GM21526 (cell line): Measurements from ENCODE around the gene FOXO6.

Experiments
- ATAC-seq: cut with Tn5 transposase; IDR thresholded peaks from one replicate; pipeline ENCODE4 v1.9.1; 2021; ENCODE audit warnings: moderate library complexity; ENCODE audit not compliant: unreplicated experiment, low FRiP score

FOXO6 gene

GRCh38 chr1:41349361-41350054, 11.7 kb upstream of the FOXO6 start:
- no peak for ATAC-seq

GRCh38 chr1:41350055-41350378, 11.2 kb upstream of the FOXO6 start:
- ATAC-seq, result no peak

- ATAC-seq, result no peak
These were observed 9.7 kb upstream of the FOXO6 start for GRCh38 chr1:41351262-41352151.

- ATAC-seq, result no peak
These were observed 7.5 kb upstream of the FOXO6 start for GRCh38 chr1:41353744-41354143.

- no peak for ATAC-seq
These were observed 6.3 kb upstream of the FOXO6 start for GRCh38 chr1:41354956-41355355.

GRCh38 chr1:41355356-41355755, 5.9 kb upstream of the FOXO6 start:
- ATAC-seq, result no peak

GRCh38 chr1:41355761-41356160, 5.5 kb upstream of the FOXO6 start:
- no peak for ATAC-seq

- ATAC-seq, result no peak
These were observed 4.5 kb upstream of the FOXO6 start for GRCh38 chr1:41356752-41357151.

- ATAC-seq, result no peak
These were observed 3.7 kb upstream of the FOXO6 start for GRCh38 chr1:41357451-41358101.

GRCh38 chr1:41358131-41359021, 2.9 kb upstream of the FOXO6 start:
- ATAC-seq, result no peak

GRCh38 chr1:41359211-41360073, 1.8 kb upstream of the FOXO6 start:
- no peak for ATAC-seq

GRCh38 chr1:41360074-41360785, 1.0 kb upstream of the FOXO6 start:
- ATAC-seq, result no peak

GRCh38 chr1:41361495-41362356, 492 bp downstream of the FOXO6 start:
- peak; percentile 20 for ATAC-seq

GRCh38 chr1:41362357-41362721, 1.1 kb downstream of the FOXO6 start:
- no peak for ATAC-seq

- ATAC-seq, result no peak
These were observed 1.7 kb downstream of the FOXO6 start for GRCh38 chr1:41362749-41363590.

GRCh38 chr1:41363591-41364320, 2.5 kb downstream of the FOXO6 start:
- no peak for ATAC-seq
